Measurements from ENCODE around the gene CTSK.
"Not testable (repeated sequence)": the region's sequence is repeated elsewhere in the genome, so short reads cannot be mapped to it uniquely, and the experiment has no call there.

The CTSK gene

DNA sequence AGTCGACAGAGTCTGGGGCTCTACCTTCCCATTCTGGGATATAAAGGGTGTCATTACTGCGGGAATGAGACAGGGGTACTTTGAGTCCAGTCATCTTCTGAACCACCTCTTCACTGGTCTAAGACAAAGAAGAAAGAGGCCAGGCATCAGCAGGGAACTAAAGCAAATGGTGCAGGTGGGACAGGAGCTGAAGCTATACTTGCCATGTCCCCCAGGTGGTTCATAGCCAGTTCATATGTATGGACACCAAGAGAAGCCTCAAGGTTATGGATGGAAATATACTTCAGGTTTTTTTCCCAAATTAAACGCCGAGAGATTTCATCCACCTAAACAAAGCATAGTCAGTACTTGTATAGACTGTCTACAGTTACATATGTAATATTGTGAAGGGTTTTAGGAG is 2.2 kb downstream of the CTSK start:
- no peak for DNase-seq (ENCODE audit: low spot score)

DNA sequence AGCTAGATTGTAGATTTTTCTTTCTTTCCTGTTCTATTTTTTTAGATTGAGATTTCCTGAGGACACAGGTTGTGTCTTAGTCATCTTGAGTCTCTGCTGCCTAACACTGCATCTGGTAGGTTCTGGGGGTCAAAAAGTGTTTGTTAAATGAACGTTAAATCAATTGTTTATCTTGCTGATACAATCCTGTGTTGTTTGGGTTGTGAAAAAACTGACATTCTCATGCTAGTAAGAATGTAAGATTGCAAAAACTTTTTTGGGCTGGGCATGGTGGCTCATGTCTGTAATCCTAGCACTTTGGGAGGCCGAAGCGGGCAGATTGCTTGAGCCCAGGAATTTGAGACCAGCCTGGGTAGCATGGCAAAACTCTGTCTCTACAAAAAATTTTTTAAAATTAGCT is 3.4 kb downstream of the CTSK start:
- DNase-seq (ENCODE audit: low spot score): no peak

DNA sequence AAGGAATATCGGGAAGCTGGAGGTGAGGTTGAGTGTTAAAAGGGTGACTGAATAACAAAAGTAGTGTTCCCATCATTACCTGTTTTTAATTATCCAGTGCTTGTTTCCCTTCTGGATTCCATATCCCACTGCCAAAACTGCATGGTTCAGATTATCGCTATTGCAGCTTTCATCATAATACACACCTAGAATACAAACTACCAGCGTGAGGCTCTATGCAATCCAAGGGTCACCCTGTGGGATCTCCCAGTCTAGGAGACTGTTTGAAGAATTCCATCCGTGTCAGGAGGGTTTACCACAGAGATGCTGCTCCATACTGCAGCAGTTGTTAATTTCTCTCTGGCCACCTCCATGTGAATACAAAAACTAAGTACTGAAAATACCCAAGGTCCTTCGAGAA is 9.0 kb downstream of the CTSK start:
- DNase-seq (ENCODE audit: low spot score): no peak

DNA sequence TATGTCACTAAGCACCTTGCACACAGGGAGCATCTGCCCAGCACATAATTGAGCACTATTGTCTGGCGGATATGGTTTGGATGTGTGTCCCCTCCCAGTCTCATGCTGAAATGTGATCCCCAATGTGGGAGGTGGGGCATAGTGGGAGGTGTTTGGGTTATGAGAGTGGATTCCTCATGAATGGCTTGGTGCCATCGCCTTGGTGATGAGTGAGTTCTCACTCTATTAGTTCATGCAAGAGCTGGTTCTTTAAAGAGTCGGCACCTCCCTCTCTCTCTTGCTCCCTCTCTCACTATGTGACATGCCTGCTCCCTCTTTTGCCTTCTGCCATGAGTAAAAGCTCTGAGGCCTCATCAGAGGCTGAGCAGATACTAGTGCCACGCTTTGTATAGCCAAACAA is 9.5 kb downstream of the CTSK start:
- no peak for DNase-seq (ENCODE audit: low spot score)

DNA sequence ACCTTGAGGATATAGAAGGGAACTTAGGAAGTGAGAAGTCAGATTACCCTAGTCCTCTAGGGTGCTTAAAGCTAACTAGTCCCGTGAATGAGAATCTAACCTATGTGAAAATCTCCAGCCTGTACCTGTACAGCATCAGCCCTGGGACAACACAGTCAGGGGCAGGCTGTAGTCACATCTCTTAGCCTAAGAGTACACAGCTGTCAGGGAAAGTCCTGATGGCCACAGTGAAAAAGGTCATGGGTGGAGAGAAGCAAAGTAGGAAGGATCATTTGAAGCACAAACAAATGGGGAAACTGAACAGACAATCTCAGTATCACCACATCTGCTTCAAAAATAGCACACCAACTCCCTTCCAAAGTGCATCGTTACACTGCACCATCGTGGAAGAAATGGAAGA is 11.7 kb downstream of the CTSK start:
- DNase-seq (ENCODE audit: low spot score): no peak

DNA sequence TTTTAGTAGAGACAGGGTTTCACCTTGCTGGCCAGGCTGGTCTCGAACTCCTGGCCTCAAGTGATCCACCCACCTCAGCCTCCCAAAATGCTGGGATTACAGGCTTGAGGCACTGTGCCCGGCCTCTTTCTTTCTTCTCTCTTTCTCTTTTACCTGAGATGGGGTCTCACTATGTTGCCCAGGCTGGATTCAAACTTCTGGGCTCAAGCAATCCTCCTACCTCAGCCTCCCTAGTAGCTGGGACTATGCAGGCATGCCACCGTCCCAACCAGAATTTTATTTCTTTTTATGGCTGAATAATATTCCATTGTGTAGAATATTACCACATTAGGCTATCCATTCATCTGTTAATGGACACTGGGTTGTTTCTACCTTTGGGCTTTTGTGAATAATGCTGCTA is 14.3 kb downstream of the CTSK start:
- not testable (repeated sequence) for DNase-seq (ENCODE audit: low spot score)

DNA sequence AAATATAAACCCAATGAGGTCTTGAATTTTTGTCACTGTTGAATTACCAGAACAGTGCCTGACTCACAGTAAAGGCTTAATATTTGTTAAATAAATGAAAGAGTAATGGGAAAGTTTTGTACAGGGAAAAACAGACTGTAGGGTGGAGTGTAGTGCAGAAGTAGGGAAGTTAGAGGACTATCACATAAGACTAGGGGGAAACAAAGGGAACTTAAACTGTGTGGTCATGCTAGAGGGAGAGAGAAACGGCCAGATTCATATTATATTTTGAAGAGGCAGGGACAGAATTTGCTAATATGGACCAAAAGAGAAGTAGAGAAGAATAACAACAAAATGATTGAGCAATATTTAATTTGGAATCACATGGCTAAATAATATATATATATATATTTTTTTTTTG is 14.8 kb downstream of the CTSK start:
- no peak for DNase-seq (ENCODE audit: low spot score)

DNA sequence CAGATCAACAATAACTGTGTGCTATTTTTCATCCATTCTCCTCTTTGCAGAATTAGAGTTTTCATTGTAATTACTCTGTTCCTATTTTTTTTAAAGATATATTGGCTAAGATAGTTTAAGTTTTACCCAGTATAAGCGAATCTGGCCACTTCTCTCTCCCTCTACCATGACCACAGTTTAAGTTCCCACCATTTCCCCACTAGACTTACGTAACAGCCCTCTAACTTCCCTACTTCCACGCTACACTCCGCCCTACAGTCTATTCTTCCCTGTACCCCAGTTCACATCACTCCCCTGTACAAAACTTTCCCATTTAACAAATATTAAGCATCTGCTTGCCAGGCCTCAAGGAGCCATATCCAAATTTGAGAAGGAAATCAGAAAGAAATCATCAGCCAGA is 16.5 kb downstream of the CTSK start:
- DNase-seq (ENCODE audit: low spot score): no peak

DNA sequence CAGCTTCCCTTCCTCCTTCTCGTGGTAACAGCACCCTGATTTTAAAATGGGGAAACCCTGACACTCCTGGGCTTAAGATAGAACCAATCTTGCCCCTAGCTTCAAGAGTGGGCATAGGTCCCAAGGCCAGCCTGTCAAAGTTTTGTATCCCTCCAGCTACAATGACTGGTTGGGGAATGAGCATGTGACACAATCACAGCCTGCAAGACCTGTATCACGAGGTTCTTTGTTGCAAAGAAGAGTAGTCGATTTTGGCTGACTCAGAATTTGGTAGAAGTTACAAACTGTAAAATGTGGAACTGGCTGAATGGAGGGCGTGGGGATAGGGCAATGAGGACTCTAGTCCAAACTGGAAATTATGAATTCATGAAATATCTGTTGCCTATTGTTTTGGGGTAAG is 18.7 kb downstream of the CTSK start:
- no peak for DNase-seq (ENCODE audit: low spot score)

DNA sequence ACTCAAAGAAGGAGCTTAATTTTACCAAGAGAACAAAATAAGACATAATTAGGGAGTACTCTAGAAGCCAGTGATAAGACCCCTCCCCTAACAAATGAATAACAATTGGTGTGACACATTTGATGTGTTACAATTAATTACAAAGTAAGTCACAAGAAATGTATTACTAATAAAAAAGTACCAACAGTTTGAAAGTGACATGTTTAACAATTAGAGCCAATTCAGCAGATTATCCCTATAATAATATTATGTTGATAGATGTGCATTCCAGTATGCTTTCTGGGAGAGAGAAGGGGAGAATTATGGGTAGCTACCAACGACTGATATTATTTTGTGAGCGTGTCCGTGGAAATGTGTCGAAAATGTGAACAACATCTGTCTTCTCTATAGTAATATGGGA is 19.1 kb downstream of the CTSK start:
- DNase-seq (ENCODE audit: low spot score): no peak

DNA sequence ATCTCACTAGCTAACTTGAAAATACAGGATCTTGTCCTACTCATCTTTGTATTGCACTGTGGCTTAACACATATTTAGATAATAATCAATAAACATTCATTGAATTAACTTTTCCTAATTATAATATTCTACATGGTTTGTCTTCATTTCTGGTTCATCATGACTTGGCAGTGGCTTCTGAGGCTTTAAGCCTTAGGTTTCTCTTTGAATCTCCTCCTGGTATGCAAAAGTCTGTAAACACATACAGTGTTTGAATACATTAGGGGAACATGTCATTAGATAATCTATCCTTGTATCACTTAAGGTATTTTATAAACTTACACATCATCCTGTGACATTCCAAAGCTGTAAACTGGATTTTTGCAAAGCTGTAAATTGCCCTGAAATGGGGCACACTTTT is 20.6 kb downstream of the CTSK start:
- DNase-seq (ENCODE audit: low spot score): no peak

DNA sequence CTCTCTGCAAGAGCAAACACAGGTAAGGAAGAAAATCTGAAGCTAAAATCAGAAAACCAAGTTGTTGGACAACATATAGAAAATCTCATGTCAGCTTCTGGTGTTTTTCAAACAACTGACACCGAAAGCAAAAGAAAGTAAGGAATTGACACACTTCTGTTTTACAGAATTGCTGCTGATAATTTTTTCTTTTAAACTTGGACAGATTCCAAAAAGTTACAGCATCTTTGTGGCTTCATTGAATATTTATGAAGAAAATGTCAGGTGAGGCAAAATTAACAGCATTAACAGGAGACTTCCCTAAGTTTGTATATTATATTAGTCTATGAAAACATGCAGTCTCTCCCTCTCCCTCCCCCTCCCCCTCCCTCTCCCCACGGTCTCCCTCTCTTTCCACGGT is 27.6 kb downstream of the CTSK start:
- no peak for DNase-seq (ENCODE audit: low spot score)

DNA sequence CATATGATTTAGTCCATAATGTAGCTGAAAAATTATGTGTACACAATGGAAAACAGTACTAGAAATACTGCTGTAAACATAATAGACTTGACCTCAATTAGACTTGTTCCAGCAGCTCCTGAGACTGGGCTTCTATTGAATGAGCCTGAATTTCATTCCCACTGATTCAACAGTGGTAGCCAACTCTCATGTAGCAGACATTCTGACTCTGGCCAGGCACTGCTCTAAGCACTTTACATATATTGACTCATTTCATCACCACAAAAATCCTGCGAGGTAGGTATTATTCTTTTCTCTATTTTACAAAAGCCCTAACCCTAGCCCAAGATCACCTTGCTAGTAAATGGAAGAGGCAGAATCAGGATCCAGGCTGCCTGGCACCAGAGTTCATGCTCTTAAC is 29.7 kb downstream of the CTSK start:
- DNase-seq (ENCODE audit: low spot score): no peak

DNA sequence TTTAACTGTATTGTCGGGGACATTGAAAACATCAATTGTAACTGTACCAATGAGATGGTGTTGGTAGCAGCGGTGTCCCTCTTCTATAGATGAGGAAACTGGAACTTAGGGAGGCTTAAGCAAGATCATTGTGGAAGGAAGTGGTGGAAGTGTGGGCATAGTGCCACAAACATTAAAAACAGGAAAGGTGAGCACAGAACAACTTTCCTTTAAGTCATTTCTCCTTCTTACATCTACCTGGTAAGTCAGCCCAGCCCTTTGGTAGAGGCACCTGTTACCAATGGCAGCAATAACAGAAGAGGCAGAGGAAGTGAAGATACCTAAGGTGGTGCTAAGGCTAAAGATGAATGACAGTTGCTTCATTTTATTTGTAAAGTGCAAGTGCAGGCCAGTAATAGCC is 30.5 kb downstream of the CTSK start:
- no peak for DNase-seq (ENCODE audit: low spot score)

DNA sequence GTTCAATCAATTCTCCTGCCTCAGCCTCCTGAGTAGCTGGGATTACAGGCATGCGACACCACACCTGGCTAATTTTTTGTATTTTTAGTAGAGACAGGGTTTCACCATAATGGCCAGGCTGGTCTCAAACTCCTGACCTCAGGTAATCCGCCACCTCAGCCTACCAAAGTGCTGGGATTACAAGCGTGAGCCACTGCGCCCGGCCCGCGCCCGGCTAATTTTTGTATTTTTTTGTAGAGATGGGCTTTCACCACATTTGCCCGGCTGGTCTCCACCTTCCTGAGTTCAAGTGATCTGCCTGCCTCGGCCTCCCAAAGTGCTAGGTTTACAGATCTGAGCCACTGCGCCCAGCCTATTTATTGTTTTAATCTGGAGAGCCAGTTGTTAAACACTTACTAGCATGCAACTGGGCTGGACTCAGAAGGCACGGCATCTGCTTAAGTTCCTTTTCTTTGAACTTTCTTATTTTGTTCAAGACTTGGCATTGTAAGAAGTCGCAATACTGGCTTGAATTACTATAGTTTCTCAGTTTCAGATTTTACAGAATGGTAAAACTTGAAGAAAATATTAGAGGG is 32.0 kb downstream of the CTSK start:
- DNase-seq (ENCODE audit: low spot score): not testable (repeated sequence)

DNA sequence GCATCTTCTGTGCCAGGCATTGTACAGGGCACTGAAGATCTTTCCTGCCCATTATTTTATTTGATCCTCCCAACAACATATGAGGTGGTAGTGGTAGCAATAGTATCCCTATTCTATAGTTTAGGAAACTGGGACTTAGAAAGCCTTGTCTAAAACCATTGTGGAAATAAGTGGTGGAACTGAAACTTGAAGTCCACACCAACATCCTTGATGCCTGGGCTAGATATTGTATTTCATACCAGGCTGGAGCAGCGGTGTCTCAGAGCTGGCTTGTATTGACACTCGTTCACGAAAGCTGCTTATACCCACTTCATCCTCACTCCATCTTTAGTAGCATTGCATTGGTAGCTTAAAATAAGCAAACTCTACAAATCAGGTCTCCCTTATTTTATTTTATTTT is 32.8 kb downstream of the CTSK start:
- no peak for DNase-seq (ENCODE audit: low spot score)

DNA sequence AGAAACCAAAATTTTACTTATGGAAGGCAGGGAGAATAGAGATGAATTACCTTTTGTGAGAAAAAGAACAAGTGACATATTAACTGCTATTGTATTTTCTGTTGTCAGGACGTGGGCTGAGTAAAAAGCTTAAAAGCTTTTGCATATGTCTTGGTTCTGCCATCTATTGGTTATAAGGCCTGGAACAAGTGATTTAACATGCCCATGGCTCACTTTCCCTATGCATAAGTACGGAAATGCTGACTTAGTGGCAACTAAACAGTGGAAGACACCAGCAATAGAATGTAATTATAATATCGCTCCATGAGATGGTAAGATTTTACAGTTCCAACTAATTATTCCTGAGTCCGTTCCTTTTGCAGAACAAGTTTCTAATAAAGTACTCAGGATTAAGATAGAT is 35.7 kb downstream of the CTSK start:
- no peak for DNase-seq (ENCODE audit: low spot score)

DNA sequence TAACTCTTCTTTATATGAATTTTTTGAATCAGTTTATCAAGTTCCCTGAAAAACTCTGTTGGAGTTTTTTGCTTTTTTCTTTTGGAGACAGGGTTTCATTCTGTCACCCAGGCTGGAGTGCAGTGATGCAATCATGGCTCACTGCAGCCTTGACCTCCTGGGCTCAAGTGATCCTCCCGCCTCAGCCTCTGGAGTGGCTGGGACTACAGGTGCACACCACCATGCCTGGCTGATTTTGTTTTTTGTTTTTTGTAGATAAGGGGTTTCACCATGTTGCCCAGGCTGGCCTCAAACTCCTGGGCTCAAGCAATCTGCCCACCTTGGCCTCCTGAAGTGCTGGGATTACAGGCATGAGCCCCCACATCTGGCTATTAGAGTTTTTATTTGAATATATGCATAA is 40.4 kb downstream of the CTSK start:
- not testable (repeated sequence) for DNase-seq (ENCODE audit: low spot score)

DNA sequence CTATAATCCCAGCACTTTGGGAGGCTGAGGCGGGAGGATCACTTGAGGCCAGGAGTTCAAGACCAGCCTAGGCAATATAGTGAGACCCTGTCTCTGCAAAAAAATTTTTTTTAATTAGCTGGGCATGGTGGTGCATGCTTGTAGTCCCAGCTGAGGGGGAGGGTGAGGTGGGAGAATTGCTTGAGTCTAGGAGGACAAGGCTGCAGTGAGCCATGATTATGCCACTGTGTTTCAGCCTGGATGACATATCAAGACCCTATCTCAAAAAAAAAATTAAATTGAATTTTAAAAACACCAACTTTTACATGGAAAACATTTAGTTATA is 42.1 kb downstream of the CTSK start:
- not testable (repeated sequence) for DNase-seq (ENCODE audit: low spot score)

DNA sequence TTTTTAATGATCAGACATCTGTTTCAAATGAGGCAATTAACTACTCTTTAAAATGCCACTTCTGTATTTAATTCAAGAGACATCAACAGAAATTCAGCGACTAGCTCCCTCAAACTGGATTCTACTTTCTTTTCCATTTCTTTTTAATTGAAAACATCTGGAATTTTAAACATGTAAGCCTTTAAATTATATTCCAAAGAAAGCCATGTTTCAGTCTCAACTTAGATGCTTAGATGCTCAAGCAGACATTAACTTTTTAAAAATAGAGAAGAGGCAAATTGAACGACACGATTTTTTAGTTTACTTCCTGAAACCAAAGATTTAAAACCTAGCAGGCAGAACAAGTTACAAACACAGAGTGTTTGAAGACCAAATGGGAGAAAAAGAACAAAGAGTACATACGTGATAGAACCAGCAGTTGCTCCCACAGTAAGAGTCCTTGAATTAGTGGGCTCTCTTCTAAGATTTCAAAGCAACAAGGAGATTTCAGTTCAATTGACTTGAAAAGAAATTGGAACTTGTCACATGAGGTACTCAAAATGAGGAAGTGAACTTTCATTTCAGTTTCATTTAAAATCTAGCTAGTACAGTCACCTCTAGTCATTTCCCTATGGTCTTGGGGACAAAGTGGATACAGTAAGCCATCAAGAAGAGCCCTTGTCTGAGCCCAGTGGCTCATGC is 42.6 kb downstream of the CTSK start, which contains the start of gene CTSS:
TSS of gene CTSS (minus strand) at position 483 of the 681 bp plus-strand sequence. CDS start 1,015 bp downstream, outside the sequence.
- DNase-seq (ENCODE audit: low spot score): peak; percentile 39

DNA sequence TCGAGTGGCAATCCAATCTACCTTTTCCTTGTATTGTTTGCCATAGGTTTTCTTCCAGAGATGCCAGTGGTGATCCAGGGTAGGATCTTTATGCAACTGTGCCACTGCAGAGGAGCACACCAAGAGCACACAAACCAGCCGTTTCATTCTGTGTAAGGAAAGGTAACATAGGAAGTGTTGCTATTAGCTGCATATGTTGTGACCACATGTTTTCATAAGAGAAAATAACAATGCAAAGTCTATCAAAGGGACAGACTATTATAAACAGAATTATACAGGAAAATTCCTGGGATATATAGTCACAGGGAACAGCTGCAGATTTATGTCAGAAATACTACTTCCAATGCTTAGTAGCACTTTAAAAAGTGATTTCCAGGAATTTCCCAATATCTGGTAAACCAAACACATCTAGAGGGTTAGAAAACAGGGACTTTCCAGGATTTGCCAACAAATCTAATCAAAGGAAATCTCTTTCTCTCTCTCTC is 43.4 kb downstream of the CTSK start:
- peak; percentile 41 for DNase-seq (ENCODE audit: low spot score)

DNA sequence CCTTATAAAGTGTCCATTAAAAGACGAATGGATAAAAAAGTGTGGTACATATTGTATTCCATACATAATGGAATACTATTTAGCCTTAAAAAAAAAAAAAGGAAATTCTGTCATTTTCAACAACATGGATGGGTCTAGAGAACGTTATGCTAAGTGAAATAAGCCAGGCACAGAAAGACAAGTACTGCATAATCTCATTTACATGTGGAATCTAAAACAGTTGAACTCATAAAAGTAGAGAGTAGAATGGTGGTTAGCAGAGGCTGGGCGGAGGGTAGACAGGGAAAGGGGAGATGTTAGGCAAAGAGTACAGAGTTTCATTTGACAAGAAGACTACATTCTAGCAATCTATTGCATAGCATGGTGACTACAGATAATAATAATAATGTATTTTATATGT is 45.0 kb downstream of the CTSK start:
- DNase-seq (ENCODE audit: low spot score): no peak

DNA sequence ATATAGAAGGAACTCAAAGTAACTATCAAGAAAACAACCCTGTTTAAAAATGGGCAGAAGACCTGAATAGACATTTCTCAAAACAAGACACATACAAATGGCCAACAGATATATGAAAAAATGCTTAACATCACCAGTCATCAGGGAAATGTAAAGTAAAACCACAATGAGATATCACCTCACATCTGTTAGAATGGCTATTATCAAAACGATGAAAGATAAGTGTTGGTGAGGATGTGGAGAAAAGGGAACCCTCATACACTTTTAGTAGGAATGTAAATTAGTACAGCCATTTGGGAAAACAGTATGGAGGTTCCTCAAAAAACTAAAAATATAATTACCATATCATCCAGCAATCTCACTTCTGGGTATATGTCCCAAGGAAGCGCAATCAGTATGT is 45.5 kb downstream of the CTSK start:
- DNase-seq (ENCODE audit: low spot score): no peak

DNA sequence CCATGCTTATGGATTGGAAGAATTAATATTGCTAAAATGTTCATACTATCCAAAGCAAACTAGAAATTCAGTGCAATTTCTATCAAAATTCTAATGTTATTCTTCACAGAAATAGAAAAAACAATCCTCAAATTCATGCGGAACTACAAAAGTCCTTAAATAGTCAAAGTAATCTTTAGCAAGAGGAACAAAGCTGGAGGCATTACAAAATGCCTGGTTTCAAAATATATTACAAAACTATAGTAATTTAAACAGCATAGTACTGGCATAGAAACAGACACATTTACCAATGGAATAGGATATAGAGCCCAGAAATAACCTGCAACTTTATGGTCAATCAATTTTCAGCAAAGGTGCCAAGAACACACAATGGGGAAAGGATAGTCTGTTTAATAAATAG is 46.3 kb downstream of the CTSK start:
- DNase-seq (ENCODE audit: low spot score): no peak

Data from kidney capillary endothelial cell (primary cell).